ELF-1 (cell line): Measurements from ENCODE around the gene SPDYE2.
A peak's percentile ranks its signal among the peaks of the same experiment; 100 is the strongest.
"Not testable (repeated sequence)": the region's sequence is repeated elsewhere in the genome, so short reads cannot be mapped to it uniquely, and the experiment has no call there.

Experiments
- DNase-seq: peaks from one replicate; pipeline ENCODE4 v3.0.0-alpha.2; 2016; ENCODE audit warnings: low read depth, low spot score

SPDYE2 gene

GRCh38 chr7:102535062-102535615 lies 15.9 kb upstream of the SPDYE2 start:
- DNase-seq = peak; percentile 0

- DNase-seq = not testable (repeated sequence)
These were observed 10.4 kb upstream of the SPDYE2 start for GRCh38 chr7:102540604-102541003.

- not testable (repeated sequence) for DNase-seq
These were observed 8.9 kb upstream of the SPDYE2 start for GRCh38 chr7:102542083-102542482.

- not testable (repeated sequence) for DNase-seq
These were observed 8.3 kb upstream of the SPDYE2 start for GRCh38 chr7:102542771-102543170.

- DNase-seq = not testable (repeated sequence)
These were observed 7.4 kb upstream of the SPDYE2 start, which contains the start of gene UPK3BL2 for GRCh38 chr7:102543596-102543995. TSS of gene UPK3BL2 (minus strand) at chr7:102543696. CDS start at chr7:102543636, 60 bp downstream.

- DNase-seq = not testable (repeated sequence)
These were observed 6.7 kb upstream of the SPDYE2 start for GRCh38 chr7:102544372-102544771.

- DNase-seq = not testable (repeated sequence)
These were observed 5.7 kb upstream of the SPDYE2 start for GRCh38 chr7:102545288-102545687.

- DNase-seq = not testable (repeated sequence)
These were observed 4.7 kb upstream of the SPDYE2 start for GRCh38 chr7:102546353-102546752.

GRCh38 chr7:102568620-102569019 lies 17.6 kb downstream of the SPDYE2 start:
- DNase-seq = not testable (repeated sequence)

- DNase-seq = peak; percentile 91
These were observed 21.5 kb downstream of the SPDYE2 start, which contains the start of gene POLR2J3 for GRCh38 chr7:102572261-102573239. TSS of gene POLR2J3 (minus strand) at chr7:102572583. CDS start at chr7:102572521, 62 bp downstream.

GRCh38 chr7:102574607-102575006 lies 23.6 kb downstream of the SPDYE2 start:
- DNase-seq = not testable (repeated sequence)

- not testable (repeated sequence) for DNase-seq
These were observed 25.3 kb downstream of the SPDYE2 start for GRCh38 chr7:102576363-102576762.

GRCh38 chr7:102577315-102578240 lies 26.6 kb downstream of the SPDYE2 start:
- not testable (repeated sequence) for DNase-seq

GRCh38 chr7:102578486-102578885 lies 27.5 kb downstream of the SPDYE2 start:
- not testable (repeated sequence) for DNase-seq

GRCh38 chr7:102581722-102582121 lies 30.7 kb downstream of the SPDYE2 start:
- DNase-seq = not testable (repeated sequence)

GRCh38 chr7:102583495-102583894 lies 32.5 kb downstream of the SPDYE2 start:
- DNase-seq = not testable (repeated sequence)

- DNase-seq = not testable (repeated sequence)
These were observed 38.8 kb downstream of the SPDYE2 start for GRCh38 chr7:102589857-102590256.

- not testable (repeated sequence) for DNase-seq
These were observed 41.5 kb downstream of the SPDYE2 start for GRCh38 chr7:102592477-102593019.

- not testable (repeated sequence) for DNase-seq
These were observed 42.8 kb downstream of the SPDYE2 start for GRCh38 chr7:102593637-102594334.

- not testable (repeated sequence) for DNase-seq
These were observed 45.0 kb downstream of the SPDYE2 start for GRCh38 chr7:102596036-102596435.
